Suprapubic skin (tissue), 4 donors: Measurements from ENCODE around the gene PTBP1.

Source experiments
- CTCF ChIP-seq, 2 donors: fragments of 200-600 bp in 1 of 2; fragments of 450-650 bp in 1 of 2; sonication (generic) in 1 of 2; IDR thresholded peaks; one replicate each; pipeline ENCODE4 v1.5.1; 2016 to 2019; ENCODE audit warnings: antibody characterized with exemption in 2 of 2, mild to moderate bottlenecking in 1 of 2, moderate library complexity in 1 of 2
- POLR2A ChIP-seq, 2 donors: fragments of 450-650 bp; IDR thresholded peaks; one replicate each; pipeline ENCODE4 v1.6.1; 2017; ENCODE audit warnings: antibody characterized with exemption in 2 of 2, mild to moderate bottlenecking in 2 of 2, moderate library complexity in 2 of 2
- POLR2AphosphoS5 ChIP-seq, 3 donors: sonication (generic); formaldehyde crosslinking; IDR thresholded peaks; one replicate each; pipeline ENCODE4 v1.6.1; 2017; ENCODE audit warnings: antibody characterized with exemption in 3 of 3

GRCh38 chr19:803099-803561, 5.9 kb downstream of the PTBP1 start:
- TF ChIP-seq POLR2AphosphoS5 (IDR thresholded peaks at IDR 0.05) (no peak), POLR2A (IDR thresholded peaks at IDR 0.05) (no peak), CTCF (IDR thresholded peaks at IDR 0.05) (no peak)
